GM23338 (cell line): ENCODE measurements around the gene DOK7. TPM values are rescaled to one million over a fixed set of nuclear protein-coding genes. Genes with fewer than 3 reads are reported as not detected.

Experiments
- ATAC-seq: fragments of 200-7000 bp; cut with Tn5 transposase; 3 replicates; pipeline ENCODE4 v1.9.1; 2020
- DNase-seq: peaks from one replicate; pipeline ENCODE4 v3.0.0-alpha.2; 2015; ENCODE audit warnings: low spot score
- H2AFZ ChIP-seq: fragments of 200-600 bp; sonication (generic); 2 replicates; pipeline ENCODE4 v1.8.0; 2016; ENCODE audit warnings: antibody characterized with exemption, mild to moderate bottlenecking, moderate library complexity
- H3F3A ChIP-seq: fragments of 200-600 bp; sonication (generic); replicated peaks from 2 replicates; pipeline ENCODE4 v1.8.0; 2017; ENCODE audit warnings: antibody characterized with exemption, mixed run types, low read depth
- H3K27ac ChIP-seq: fragments of 200-600 bp; sonication (generic); 2 replicates; pipeline ENCODE4 v1.6.1; 2016; ENCODE audit warnings: low read depth
- H3K27me3 ChIP-seq: fragments of 200-600 bp; sonication (generic); 2 replicates; pipeline ENCODE4 v1.8.0; 2016; ENCODE audit warnings: mild to moderate bottlenecking, mixed run types, moderate library complexity; ENCODE audit not compliant: insufficient read depth
- H3K36me3 ChIP-seq: fragments of 200-600 bp; sonication (generic); 2 replicates; pipeline ENCODE4 v1.8.0; 2016; ENCODE audit warnings: mild to moderate bottlenecking; ENCODE audit not compliant: insufficient read depth
- H3K4me1 ChIP-seq: fragments of 200-600 bp; sonication (generic); 2 replicates; pipeline ENCODE4 v1.8.0; 2016; ENCODE audit warnings: mild to moderate bottlenecking, moderate library complexity; ENCODE audit not compliant: insufficient read depth
- H3K4me2 ChIP-seq: fragments of 200-600 bp; sonication (generic); 2 replicates; pipeline ENCODE4 v1.7.1; 2017; ENCODE audit warnings: mixed run types
- H3K4me3 ChIP-seq: fragments of 200-600 bp; sonication (generic); 2 replicates; pipeline ENCODE4 v1.6.1; 2016; ENCODE audit warnings: mixed run types
- H3K79me2 ChIP-seq: fragments of 200-600 bp; sonication (generic); replicated peaks from 2 replicates; pipeline ENCODE4 v1.8.0; 2017; ENCODE audit warnings: mild to moderate bottlenecking; ENCODE audit not compliant: insufficient read depth
- H3K9me2 ChIP-seq: fragments of 200-600 bp; sonication (generic); 2 replicates; pipeline ENCODE4 v1.8.0; 2017; ENCODE audit not compliant: insufficient read depth
- H4K20me1 ChIP-seq: fragments of 200-600 bp; sonication (generic); replicated peaks from 2 replicates; pipeline ENCODE4 v1.8.0; 2017; ENCODE audit warnings: mild to moderate bottlenecking; ENCODE audit not compliant: insufficient read depth
- H3K27ac Mint-ChIP-seq: 2 replicates; pipeline ENCODE4 v1.8.0; 2020; ENCODE audit warnings: inconsistent platforms, mild to moderate bottlenecking, moderate library complexity, mixed read lengths
- H3K27me3 Mint-ChIP-seq: 3 replicates; pipeline ENCODE4 v1.8.0; 2022; ENCODE audit warnings: low read depth, mild to moderate bottlenecking, moderate library complexity, mixed read lengths, inconsistent platforms; ENCODE audit not compliant: insufficient read depth, poor library complexity
- H3K36me3 Mint-ChIP-seq: 3 replicates; pipeline ENCODE4 v1.8.0; 2021; ENCODE audit warnings: low read depth, mild to moderate bottlenecking, inconsistent platforms, moderate library complexity, mixed read lengths
- H3K4me1 Mint-ChIP-seq: 3 replicates; pipeline ENCODE4 v1.8.0; 2020; ENCODE audit warnings: mild to moderate bottlenecking, inconsistent platforms, mixed read lengths
- H3K4me3 Mint-ChIP-seq: 3 replicates; pipeline ENCODE4 v1.8.0; 2021; ENCODE audit warnings: moderate library complexity, mild to moderate bottlenecking, inconsistent platforms, mixed read lengths
- H3K9me3 Mint-ChIP-seq: 3 replicates; pipeline ENCODE4 v1.8.0; 2020; ENCODE audit warnings: moderate library complexity, mild to moderate bottlenecking, inconsistent platforms, mixed read lengths
- CREB1 ChIP-seq: fragments of 250-450 bp; sonication (Bioruptor Pico); IDR thresholded peaks from 2 replicates; pipeline ENCODE4 v1.5.0; 2020; ENCODE audit warnings: low read depth, mild to moderate bottlenecking, moderate library complexity
- EZH2 ChIP-seq: fragments of 200-600 bp; sonication (generic); IDR thresholded peaks from one replicate; pipeline ENCODE4 v1.8.0; 2017; ENCODE audit warnings: antibody characterized with exemption, mild to moderate bottlenecking, low read depth; ENCODE audit not compliant: unreplicated experiment
- EZH2phosphoT487 ChIP-seq: fragments of 200-600 bp; sonication (generic); IDR thresholded peaks from one replicate; pipeline ENCODE4 v1.8.1; 2018; ENCODE audit warnings: antibody characterized with exemption; ENCODE audit not compliant: unreplicated experiment
- JUNB ChIP-seq: IDR thresholded peaks from one replicate; pipeline ENCODE4 v1.6.1; 2016; ENCODE audit warnings: antibody characterized with exemption; ENCODE audit not compliant: unreplicated experiment
- NANOG ChIP-seq: IDR thresholded peaks from 2 replicates; pipeline ENCODE4 v1.6.1; 2016; ENCODE audit warnings: antibody characterized with exemption, borderline replicate concordance
- POLR2AphosphoS5 ChIP-seq: IDR thresholded peaks from 2 replicates; pipeline ENCODE4 v1.6.1; 2016; ENCODE audit warnings: antibody characterized with exemption, low read depth
- STAT1 ChIP-seq: IDR thresholded peaks from one replicate; pipeline ENCODE4 v1.6.1; 2016; ENCODE audit warnings: antibody characterized with exemption; ENCODE audit not compliant: unreplicated experiment
- ZNF114 ChIP-seq: fragments of 250-450 bp; sonication (Bioruptor Pico); IDR thresholded peaks from 2 replicates; pipeline ENCODE4 v1.5.0; 2020; ENCODE audit warnings: mild to moderate bottlenecking, moderate library complexity
- ZNF331 ChIP-seq: fragments of 250-450 bp; sonication (Bioruptor Pico); IDR thresholded peaks from 2 replicates; pipeline ENCODE4 v1.5.0; 2020; ENCODE audit warnings: low read depth, mild to moderate bottlenecking, moderate library complexity
- polyA plus RNA-seq: library from polyadenylated mRNA; unstranded; fragments of >200 nt; fragmentation: Nextera tagmentation; extraction: Ambion mirVana; gene quantifications from 2 replicates; pipeline ENCODE4 v1.2.1, GENCODE V29; 2016
- total RNA-seq: library from RNA; depleted of rRNA; stranded (reverse); fragments of >200 nt; shearing (Covaris generic); gene quantifications from 2 replicates; pipeline ENCODE4 v1.2.3, GENCODE V29; 2014
- TF ChIP-seq, protein P1 (sequence below), 2 experiments: fragments of 200-600 bp in 1 of 2; sonication (generic) in 1 of 2; conservative IDR thresholded peaks; 2 replicates each; pipeline versions ENCODE4 v1.5.1 to v1.6.1; 2016 to 2017; ENCODE audit warnings: antibody characterized with exemption in 2 of 2, low read depth in 2 of 2, mild to moderate bottlenecking in 2 of 2, moderate library complexity in 1 of 2
- TF ChIP-seq, protein P2 (sequence below): IDR thresholded peaks from 2 replicates; pipeline ENCODE4 v1.6.1; 2016; ENCODE audit warnings: antibody characterized with exemption
- TF ChIP-seq, protein P3 (sequence below): IDR thresholded peaks from one replicate; pipeline ENCODE4 v1.6.1; 2018; ENCODE audit warnings: antibody characterized with exemption; ENCODE audit not compliant: unreplicated experiment
- TF ChIP-seq, protein P4 (sequence below): fragments of 250-450 bp; sonication (Bioruptor Pico); IDR thresholded peaks from 2 replicates; pipeline ENCODE4 v1.5.0; 2020; ENCODE audit warnings: mild to moderate bottlenecking, moderate library complexity

DOK7 gene
- total and polyA plus RNA-seq, 2 experiments from 2014 or later, result 0.34 to 0.52 TPM

DNA sequence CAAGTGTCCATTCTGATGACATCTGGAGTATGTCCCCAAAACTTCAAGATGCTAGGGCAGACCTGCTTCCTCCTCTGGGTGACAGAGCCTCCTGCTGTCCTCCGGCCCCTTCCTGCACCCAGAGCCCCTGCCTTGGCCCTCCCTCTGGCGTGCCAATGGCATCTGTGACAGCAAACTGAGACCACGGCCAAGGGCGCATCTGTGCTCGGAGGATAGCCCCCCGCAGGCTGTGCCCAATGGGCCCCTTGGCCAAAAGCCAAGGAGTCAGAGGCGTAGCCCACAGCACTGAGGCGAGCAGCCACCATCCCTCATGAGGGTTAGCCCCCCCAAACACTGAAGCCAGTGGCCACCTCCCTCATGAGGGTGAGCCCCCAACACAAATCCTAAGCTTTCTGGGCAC, 61.2 kb downstream of the DOK7 start:
- H3K36me3 ChIP-seq, result peaks cover 17% of the 10 kb centered on the region; the same call in 1 of the 2 replicates
- H3K9me2 ChIP-seq, result no peaks in the 10 kb centered on the region
- H3K4me1 ChIP-seq, result no peaks in the 10 kb centered on the region
- H3K27ac ChIP-seq, result no peak overlapping the region
- H3F3A ChIP-seq, result no peaks in the 10 kb centered on the region
- Mint-ChIP-seq H3K4me3 (no peak overlapping the region), H3K36me3 (peaks cover 36% of the 10 kb centered on the region), H3K27ac (no peak overlapping the region), H3K27me3 (peaks cover 5% of the 10 kb centered on the region), H3K4me1 (peaks cover 8% of the 10 kb centered on the region), H3K9me3 (no peaks in the 10 kb centered on the region)
- H4K20me1 ChIP-seq, result peaks cover 15% of the 10 kb centered on the region
- no peak for ATAC-seq
- no peak overlapping the region for H3K4me3 ChIP-seq
- TF ChIP-seq NANOG, result no peak
- TF ChIP-seq JUNB, result no peak
- TF ChIP-seq CREB1 (CRISPR knock-in tag), result no peak
- no peak for TF ChIP-seq EZH2phosphoT487
- no peak for TF ChIP-seq EZH2
- TF ChIP-seq STAT1, result no peak
- TF ChIP-seq, protein P1, sequence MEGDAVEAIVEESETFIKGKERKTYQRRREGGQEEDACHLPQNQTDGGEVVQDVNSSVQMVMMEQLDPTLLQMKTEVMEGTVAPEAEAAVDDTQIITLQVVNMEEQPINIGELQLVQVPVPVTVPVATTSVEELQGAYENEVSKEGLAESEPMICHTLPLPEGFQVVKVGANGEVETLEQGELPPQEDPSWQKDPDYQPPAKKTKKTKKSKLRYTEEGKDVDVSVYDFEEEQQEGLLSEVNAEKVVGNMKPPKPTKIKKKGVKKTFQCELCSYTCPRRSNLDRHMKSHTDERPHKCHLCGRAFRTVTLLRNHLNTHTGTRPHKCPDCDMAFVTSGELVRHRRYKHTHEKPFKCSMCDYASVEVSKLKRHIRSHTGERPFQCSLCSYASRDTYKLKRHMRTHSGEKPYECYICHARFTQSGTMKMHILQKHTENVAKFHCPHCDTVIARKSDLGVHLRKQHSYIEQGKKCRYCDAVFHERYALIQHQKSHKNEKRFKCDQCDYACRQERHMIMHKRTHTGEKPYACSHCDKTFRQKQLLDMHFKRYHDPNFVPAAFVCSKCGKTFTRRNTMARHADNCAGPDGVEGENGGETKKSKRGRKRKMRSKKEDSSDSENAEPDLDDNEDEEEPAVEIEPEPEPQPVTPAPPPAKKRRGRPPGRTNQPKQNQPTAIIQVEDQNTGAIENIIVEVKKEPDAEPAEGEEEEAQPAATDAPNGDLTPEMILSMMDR (conservative IDR thresholded peaks at IDR 0.05; ENCODE audit: low read depth in 2 of 2), result no peak
- TF ChIP-seq, protein P2, sequence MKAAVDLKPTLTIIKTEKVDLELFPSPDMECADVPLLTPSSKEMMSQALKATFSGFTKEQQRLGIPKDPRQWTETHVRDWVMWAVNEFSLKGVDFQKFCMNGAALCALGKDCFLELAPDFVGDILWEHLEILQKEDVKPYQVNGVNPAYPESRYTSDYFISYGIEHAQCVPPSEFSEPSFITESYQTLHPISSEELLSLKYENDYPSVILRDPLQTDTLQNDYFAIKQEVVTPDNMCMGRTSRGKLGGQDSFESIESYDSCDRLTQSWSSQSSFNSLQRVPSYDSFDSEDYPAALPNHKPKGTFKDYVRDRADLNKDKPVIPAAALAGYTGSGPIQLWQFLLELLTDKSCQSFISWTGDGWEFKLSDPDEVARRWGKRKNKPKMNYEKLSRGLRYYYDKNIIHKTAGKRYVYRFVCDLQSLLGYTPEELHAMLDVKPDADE, result no peak
- TF ChIP-seq POLR2AphosphoS5, result no peak
- TF ChIP-seq, protein P3, sequence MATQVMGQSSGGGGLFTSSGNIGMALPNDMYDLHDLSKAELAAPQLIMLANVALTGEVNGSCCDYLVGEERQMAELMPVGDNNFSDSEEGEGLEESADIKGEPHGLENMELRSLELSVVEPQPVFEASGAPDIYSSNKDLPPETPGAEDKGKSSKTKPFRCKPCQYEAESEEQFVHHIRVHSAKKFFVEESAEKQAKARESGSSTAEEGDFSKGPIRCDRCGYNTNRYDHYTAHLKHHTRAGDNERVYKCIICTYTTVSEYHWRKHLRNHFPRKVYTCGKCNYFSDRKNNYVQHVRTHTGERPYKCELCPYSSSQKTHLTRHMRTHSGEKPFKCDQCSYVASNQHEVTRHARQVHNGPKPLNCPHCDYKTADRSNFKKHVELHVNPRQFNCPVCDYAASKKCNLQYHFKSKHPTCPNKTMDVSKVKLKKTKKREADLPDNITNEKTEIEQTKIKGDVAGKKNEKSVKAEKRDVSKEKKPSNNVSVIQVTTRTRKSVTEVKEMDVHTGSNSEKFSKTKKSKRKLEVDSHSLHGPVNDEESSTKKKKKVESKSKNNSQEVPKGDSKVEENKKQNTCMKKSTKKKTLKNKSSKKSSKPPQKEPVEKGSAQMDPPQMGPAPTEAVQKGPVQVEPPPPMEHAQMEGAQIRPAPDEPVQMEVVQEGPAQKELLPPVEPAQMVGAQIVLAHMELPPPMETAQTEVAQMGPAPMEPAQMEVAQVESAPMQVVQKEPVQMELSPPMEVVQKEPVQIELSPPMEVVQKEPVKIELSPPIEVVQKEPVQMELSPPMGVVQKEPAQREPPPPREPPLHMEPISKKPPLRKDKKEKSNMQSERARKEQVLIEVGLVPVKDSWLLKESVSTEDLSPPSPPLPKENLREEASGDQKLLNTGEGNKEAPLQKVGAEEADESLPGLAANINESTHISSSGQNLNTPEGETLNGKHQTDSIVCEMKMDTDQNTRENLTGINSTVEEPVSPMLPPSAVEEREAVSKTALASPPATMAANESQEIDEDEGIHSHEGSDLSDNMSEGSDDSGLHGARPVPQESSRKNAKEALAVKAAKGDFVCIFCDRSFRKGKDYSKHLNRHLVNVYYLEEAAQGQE, result no peak
- TF ChIP-seq ZNF114, result no peak
- TF ChIP-seq, protein P4, sequence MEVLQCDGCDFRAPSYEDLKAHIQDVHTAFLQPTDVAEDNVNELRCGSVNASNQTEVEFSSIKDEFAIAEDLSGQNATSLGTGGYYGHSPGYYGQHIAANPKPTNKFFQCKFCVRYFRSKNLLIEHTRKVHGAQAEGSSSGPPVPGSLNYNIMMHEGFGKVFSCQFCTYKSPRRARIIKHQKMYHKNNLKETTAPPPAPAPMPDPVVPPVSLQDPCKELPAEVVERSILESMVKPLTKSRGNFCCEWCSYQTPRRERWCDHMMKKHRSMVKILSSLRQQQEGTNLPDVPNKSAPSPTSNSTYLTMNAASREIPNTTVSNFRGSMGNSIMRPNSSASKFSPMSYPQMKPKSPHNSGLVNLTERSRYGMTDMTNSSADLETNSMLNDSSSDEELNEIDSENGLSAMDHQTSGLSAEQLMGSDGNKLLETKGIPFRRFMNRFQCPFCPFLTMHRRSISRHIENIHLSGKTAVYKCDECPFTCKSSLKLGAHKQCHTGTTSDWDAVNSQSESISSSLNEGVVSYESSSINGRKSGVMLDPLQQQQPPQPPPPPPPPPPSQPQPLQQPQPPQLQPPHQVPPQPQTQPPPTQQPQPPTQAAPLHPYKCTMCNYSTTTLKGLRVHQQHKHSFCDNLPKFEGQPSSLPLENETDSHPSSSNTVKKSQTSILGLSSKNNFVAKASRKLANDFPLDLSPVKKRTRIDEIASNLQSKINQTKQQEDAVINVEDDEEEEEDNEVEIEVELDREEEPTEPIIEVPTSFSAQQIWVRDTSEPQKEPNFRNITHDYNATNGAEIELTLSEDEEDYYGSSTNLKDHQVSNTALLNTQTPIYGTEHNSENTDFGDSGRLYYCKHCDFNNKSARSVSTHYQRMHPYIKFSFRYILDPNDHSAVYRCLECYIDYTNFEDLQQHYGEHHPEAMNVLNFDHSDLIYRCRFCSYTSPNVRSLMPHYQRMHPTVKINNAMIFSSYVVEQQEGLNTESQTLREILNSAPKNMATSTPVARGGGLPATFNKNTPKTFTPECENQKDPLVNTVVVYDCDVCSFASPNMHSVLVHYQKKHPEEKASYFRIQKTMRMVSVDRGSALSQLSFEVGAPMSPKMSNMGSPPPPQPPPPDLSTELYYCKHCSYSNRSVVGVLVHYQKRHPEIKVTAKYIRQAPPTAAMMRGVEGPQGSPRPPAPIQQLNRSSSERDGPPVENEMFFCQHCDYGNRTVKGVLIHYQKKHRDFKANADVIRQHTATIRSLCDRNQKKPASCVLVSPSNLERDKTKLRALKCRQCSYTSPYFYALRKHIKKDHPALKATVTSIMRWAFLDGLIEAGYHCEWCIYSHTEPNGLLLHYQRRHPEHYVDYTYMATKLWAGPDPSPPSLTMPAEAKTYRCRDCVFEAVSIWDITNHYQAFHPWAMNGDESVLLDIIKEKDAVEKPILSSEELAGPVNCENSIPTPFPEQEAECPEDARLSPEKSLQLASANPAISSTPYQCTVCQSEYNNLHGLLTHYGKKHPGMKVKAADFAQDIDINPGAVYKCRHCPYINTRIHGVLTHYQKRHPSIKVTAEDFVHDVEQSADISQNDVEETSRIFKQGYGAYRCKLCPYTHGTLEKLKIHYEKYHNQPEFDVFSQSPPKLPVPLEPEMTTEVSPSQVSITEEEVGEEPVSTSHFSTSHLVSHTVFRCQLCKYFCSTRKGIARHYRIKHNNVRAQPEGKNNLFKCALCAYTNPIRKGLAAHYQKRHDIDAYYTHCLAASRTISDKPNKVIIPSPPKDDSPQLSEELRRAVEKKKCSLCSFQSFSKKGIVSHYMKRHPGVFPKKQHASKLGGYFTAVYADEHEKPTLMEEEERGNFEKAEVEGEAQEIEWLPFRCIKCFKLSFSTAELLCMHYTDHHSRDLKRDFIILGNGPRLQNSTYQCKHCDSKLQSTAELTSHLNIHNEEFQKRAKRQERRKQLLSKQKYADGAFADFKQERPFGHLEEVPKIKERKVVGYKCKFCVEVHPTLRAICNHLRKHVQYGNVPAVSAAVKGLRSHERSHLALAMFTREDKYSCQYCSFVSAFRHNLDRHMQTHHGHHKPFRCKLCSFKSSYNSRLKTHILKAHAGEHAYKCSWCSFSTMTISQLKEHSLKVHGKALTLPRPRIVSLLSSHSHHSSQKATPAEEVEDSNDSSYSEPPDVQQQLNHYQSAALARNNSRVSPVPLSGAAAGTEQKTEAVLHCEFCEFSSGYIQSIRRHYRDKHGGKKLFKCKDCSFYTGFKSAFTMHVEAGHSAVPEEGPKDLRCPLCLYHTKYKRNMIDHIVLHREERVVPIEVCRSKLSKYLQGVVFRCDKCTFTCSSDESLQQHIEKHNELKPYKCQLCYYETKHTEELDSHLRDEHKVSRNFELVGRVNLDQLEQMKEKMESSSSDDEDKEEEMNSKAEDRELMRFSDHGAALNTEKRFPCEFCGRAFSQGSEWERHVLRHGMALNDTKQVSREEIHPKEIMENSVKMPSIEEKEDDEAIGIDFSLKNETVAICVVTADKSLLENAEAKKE (CRISPR knock-in tag), result no peak
- TF ChIP-seq ZNF331 (CRISPR knock-in tag), result no peak
- no peak for DNase-seq
- H3K79me2 ChIP-seq, result peaks cover 21% of the 10 kb centered on the region
- no peak overlapping the region for H2AFZ ChIP-seq
- no peak overlapping the region for H3K4me2 ChIP-seq
- no peaks in the 10 kb centered on the region for H3K27me3 ChIP-seq
